ENCODE results near the gene CYTH3.

The CYTH3 gene

GRCh38 chr7:6142871-6143380 is 129.5 kb downstream of the CYTH3 start:
- DNase-seq, result no peak

- no peak for DNase-seq
Observed at GRCh38 chr7:6139189-6139996, 133.0 kb downstream of the CYTH3 start.

GRCh38 chr7:6136475-6136874 is 135.9 kb downstream of the CYTH3 start:
- DNase-seq, result no peak

GRCh38 chr7:6133249-6133648 is 139.2 kb downstream of the CYTH3 start:
- DNase-seq, result no peak

- DNase-seq, result no peak
Observed at GRCh38 chr7:6130007-6130587, 142.3 kb downstream of the CYTH3 start.

- DNase-seq, result no peak
Observed at GRCh38 chr7:6128205-6128604, 144.2 kb downstream of the CYTH3 start.

DNA sequence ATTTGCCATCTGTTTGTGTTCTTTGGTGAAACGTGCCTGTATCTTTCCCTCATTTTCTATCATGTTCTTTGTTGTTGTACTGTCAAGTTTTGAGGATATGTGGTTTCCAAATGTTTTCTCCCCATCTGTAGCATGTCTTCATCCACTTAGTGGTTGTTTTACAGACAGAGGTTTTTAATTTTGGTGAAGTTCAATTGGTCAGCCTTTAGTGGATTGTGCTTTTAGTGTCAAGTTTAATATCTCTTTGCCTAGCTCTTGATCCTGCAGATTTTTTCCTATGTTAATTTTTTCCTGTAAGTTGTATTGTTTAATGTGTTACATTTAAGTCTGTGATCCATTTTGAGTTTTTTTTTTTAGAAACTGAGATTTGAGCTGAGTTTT is 145.3 kb downstream of the CYTH3 start:
- DNase-seq, result no peak

DNA sequence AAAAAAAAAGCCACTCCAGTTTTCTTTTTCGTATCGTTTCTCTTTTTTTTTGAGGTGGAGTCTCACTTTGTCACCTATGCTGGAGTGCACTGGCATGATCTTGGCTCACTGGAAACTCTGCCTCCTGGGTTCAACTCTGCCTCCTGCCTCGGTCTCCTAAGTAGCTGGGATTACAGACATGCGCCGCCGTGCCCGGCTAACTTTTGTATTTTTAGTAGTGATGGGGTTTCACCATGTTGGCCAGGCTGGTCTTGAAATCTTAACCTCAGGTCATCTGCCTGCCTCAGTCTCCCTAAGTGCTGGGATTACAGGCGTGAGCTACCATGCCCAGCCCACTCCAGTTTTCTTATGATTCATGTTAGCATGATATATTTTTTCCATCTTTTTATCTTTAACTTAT is 148.6 kb downstream of the CYTH3 start:
- no peak for DNase-seq

- DNase-seq, result no peak
Observed at GRCh38 chr7:6121141-6121540, 151.3 kb downstream of the CYTH3 start.

GRCh38 chr7:6117533-6117932 is 154.9 kb downstream of the CYTH3 start:
- DNase-seq, result no peak

GRCh38 chr7:6116211-6116610 is 156.2 kb downstream of the CYTH3 start:
- DNase-seq, result no peak
